ENCODE data around the gene POLR2B.

GRCh38 chr4:56961107-56961500 is 17.6 kb upstream of the POLR2B start:
- TF ChIP-seq, protein P1, sequence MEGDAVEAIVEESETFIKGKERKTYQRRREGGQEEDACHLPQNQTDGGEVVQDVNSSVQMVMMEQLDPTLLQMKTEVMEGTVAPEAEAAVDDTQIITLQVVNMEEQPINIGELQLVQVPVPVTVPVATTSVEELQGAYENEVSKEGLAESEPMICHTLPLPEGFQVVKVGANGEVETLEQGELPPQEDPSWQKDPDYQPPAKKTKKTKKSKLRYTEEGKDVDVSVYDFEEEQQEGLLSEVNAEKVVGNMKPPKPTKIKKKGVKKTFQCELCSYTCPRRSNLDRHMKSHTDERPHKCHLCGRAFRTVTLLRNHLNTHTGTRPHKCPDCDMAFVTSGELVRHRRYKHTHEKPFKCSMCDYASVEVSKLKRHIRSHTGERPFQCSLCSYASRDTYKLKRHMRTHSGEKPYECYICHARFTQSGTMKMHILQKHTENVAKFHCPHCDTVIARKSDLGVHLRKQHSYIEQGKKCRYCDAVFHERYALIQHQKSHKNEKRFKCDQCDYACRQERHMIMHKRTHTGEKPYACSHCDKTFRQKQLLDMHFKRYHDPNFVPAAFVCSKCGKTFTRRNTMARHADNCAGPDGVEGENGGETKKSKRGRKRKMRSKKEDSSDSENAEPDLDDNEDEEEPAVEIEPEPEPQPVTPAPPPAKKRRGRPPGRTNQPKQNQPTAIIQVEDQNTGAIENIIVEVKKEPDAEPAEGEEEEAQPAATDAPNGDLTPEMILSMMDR (IDR thresholded peaks at IDR 0.05) = no peak
- TF ChIP-seq EZH2 (IDR thresholded peaks at IDR 0.05) (no peak), EZH2phosphoT487 (IDR thresholded peaks at IDR 0.05) (no peak)

Measured in neural progenitor cell (in vitro differentiated cells).